Glomerular endothelial cell (primary cell): ENCODE data around the gene SETD3. TPM values are rescaled to one million over a fixed set of nuclear protein-coding genes. Genes with fewer than 3 reads are reported as not detected.

Source experiments
- DNase-seq: peaks from one replicate; pipeline ENCODE4 v3.0.0-alpha.2; 2011; ENCODE audit warnings: low read depth, low spot score; ENCODE audit errors: extremely low read depth
- total RNA-seq: library from RNA; depleted of rRNA; stranded (reverse); fragments of >200 nt; gene quantifications from 2 replicates; pipeline ENCODE4 v1.2.3, GENCODE V29; 2015

SETD3 gene
- total RNA-seq, 1 donor from 2014 or later, result 53.9 TPM

DNA sequence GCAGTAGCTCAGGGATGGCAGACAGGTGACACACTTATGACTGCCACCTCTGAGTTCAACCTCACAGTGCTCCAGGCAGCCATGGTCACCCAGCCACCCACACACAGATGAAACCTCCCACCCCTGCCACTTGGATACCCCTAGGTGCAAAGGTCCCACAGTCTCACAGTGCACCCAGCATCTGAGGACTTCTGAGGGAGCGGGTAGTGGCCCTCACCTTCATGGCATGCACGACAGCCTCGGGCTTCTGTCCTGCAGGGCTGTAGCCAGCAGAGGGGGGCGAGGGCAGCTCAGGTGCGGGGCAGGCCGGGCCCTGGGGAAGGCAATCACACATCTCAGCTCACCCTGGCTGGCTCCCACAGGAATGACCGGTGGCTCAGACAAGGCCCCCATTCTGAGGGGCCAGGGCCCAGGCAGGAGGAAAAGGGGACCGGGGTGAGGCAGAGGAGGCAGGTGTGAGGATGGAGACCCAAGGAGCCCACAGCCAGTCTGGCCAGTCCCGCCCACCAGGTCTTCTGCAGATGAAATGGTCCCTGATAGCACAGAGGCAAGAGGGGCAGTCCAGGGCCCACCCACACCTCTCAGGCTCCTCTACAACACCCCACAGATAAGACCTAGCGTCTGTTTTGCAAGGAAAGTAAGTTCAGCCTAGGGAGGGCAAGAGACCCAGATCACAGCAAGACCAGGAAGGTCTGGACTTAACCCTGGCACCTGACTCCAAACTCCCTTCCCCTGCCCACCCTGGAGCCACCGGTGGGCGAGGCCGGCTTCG is 36.4 kb upstream of the SETD3 start:
- no peak for DNase-seq

DNA sequence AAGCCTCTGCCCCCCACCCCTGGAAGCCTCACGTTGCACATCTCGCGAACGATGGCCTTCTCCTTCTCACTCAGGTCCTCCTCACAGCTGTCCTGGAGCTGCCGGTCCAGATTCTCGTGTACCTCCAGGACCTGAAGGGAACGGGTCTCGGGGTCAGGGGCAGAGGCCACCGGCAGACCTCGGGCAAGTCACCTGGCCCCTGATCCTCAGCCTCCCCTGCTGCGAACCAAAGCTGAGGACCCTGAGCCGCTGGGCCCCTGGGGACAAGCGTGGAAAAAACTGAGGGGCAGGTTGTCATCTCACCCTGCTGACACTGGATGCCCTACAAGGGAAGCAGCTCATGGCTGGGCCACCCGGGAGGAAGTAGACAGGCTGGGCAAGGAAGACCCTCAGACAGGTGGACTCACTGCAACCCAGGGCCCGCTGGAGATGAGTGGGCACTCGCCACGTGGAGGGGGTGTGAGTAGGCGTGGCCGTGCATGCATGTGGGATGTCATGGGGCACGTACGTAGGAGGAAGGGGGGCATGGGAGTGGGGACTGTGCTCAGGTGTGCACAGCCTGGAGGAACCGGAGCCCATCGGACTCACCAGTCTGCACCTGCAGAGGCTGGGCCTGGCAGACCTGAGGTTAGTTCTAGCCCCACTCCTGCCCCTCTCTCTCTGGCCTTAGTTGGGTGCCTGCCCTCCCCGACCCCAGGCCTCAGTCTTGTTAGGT is 35.7 kb upstream of the SETD3 start:
- no peak for DNase-seq

DNA sequence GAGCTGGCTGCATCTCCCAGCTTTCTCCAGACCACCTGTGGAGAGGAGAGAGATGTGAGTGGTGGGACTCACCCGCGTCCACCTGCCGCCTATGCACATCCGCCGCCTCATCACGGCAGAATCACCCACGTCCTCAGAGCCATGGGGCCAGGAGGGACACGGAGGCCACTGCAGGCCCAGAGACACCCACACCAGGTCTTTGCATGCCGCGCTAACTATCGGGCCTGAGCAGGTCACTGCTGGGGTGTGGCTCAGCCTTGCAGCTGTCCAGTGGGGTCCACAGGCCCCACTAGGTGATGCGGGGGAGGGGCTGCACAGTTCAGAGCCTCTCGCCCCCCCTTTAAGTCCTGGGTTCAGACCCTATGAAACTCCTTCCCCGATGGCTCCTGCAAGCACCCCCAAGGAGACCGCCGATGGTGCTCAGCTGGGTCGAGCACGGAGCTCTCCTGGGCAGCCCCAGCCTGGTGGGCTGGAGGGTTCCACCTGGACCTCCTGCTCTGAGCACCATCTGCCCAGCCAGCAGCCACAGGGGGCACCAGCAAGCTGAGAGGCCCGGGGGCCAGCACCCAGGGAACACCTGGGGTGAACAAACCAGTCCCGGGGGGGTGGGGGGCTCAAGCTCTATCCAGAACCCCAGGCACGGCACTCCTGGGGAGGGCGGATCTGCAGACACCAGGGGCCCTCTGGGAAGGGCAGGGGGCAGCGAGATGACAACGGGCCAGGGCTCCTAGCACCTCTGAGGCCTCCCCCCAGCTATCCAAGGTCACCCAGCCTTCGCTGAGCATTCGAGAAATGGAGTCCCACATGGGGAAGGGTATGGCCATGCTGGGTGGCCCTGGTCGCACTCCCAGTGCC is 34.9 kb upstream of the SETD3 start:
- no peak for DNase-seq

DNA sequence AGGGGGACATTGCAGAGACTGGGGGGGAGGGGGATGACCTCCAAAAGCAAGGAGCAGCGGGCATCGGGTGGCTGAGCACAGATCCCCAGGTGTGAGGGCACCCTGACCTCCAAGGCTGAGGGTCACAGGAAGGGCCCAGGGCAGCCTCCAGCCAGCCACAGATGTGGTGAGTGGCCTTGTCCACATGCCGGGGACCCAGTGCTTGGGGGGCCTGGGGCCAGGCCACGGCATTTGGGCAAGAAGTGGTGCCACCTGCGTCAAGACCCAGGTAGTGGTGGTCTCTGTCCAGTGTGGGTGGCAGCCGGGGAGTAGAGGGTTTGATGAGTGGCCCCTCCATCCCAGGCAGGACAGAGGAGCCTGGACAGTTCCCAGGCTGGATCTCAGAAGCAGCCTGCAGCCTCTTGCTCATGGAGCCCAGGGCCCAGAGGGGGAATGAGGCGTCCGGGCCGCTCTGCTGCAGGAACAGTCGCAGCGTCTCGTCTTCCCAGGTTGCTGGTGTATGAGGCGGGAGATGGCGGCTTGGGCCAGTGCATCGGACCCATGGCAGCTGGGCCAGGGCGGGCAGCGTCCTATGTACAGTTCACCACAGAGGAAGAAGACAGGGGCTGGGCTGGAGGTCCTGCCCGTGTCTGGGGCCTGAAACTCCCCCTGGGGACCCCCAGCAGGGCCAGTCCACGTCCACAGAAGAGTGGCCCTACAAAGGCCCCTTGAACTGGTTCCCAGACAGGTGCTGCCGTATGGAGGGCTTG is 34.1 kb upstream of the SETD3 start:
- no peak for DNase-seq

DNA sequence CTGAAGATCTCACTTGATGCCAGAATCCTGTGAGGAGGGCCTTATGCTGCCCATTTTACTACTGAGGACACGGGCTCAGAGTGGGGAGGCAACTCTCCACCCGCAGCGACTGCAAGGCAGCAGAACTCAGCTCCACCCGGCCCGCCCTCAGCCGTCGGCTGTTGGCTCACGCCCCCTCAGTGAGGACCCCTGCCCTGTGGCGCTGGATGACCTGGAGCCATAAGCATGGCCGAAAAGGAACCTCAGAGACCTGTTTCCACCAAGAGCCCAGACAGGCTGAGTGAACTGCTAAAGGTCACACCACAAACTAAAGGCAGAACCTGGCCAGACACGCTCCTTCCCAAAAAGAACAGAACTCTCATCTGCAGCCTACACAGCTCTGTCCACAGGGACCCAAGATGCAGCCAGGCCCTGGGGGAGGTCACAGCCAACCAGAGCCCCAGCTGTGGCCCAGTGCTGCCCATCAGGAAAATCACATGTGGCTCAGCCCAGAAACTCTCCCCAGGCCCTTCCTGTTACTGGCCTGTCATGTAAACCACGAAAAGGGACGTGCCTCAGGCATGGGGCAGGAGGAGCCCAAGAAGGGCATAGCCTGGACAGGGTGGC is 33.4 kb upstream of the SETD3 start:
- DNase-seq, result no peak

DNA sequence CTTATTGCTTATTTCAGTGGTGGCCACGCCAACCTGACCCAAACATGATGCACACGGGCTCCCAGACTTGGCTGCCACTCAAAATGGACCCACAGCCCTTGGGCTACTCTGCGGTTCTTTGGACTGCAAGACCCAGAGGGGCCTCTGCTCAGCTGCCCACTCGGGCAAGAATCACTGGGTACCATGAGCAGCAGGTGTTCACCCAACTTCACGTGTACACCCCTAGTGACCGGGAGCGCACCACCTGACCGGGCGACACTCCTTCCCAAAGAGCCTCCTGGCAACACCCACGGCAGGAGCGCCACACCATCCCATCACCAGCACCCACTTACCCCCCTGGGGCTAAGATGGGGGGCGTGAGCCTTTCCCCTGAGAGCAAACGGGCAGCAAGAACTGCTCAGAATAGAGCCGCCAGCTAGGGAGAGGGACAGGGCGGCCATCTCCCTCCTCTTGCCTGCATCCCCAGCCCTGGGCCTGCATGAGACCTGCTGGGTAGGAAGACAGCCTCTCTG is 32.6 kb upstream of the SETD3 start:
- DNase-seq, result no peak

DNA sequence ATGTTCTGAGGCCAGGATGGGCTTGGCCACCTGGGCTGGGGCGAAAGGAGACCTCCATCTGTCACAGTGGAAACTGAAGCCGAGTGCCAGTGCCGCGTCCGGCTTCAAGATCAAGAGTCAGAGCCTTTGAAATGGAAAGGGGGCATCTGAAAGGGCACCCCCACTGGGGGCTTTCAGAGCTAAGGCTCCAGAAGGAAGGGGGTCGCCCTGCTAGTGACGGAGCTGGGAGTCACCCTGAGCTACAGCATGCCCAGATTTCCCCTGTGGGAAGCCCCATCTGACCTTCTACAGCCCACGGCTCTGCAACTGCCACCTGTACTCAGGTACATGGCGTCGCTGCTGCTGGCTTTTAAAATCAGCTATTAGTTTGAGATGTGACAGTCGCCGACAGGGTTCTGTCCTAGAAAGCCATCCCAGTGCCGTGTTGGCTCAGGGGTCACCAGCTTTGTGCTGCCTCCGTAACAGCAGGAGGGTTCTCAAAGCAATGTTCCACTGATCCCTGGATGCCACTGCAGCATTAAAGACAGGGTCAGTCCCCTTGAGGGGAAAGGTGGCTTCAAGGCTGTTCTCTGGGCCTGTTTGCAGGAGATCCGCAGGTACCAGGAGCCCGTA is 32.0 kb upstream of the SETD3 start:
- no peak for DNase-seq

DNA sequence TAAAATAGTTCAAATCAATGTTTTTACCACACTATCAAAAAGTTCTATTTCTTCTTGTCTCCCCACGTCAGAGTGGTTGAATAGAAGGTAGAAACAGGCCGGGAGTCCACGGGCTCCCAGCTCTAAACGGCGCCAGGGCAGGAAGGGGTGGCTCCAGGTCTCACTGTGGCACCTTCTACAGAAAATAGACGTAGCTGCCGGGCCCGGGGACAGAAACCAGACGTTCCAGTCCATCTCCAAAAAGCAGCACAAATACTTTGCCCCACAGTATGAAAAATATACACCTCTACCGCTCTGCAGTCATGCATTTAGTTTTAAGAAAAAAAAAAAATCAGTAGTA is 31.4 kb upstream of the SETD3 start:
- no peak for DNase-seq

DNA sequence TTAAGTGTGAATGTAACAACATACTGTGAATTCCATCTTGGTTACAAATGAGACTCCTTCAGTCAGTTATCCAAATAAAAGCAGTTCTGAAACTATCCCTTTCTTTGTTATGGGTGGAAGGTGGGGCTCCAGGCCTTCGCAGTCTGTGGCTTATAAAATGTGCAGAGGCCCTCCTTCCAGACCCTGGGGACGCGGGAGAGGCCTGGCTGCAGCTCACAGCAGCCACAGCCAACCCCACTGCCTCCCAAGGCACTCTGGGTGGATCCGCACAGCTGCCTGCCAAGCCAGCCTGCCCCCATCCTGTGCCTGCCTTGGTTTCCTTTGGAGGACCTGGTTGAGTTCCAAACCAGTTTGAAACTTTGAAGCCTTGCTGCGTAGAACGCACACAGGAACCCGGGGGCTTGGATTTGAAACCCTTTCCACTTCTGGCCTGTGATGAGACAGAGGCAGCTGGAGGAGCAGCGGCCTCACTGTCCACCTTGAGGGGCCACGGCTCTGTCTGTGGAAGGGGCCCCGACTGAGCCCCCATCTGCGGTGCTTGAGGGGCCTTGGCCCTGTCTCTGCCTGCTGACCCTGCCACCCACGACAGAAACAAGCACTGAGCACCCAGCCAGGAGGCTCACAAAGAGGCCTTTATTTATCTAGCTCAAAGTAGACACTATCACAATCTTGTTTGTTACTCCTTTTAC is 30.9 kb upstream of the SETD3 start:
- DNase-seq, result no peak

DNA sequence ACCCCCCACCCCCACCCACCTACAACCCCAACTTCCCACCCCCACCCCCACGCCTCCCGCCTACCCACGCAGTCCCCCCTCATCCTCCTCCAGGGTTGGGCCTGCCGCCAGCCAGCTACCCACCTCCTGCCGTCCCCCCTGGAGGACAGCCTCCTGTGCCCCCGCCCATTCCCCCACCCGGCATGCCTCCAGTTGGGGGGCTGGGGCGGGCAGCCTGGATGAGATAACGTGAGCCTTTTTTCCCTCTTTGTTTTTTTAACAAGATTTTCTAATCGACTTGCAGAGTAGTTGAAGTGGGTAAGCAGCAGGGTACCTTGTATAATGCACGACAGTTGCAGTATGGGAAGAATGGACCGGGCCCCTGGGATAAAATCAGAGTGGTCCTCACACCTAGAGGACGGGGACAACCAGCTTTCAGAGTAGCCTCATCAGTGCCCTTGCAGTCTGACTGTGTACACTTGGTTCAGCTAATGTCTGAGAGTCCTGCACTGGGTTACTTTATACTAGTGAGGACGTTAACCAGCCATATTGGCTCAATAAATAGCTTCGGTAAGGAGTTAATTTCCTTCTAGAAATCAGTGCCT is 30.0 kb upstream of the SETD3 start:
- no peak for DNase-seq

DNA sequence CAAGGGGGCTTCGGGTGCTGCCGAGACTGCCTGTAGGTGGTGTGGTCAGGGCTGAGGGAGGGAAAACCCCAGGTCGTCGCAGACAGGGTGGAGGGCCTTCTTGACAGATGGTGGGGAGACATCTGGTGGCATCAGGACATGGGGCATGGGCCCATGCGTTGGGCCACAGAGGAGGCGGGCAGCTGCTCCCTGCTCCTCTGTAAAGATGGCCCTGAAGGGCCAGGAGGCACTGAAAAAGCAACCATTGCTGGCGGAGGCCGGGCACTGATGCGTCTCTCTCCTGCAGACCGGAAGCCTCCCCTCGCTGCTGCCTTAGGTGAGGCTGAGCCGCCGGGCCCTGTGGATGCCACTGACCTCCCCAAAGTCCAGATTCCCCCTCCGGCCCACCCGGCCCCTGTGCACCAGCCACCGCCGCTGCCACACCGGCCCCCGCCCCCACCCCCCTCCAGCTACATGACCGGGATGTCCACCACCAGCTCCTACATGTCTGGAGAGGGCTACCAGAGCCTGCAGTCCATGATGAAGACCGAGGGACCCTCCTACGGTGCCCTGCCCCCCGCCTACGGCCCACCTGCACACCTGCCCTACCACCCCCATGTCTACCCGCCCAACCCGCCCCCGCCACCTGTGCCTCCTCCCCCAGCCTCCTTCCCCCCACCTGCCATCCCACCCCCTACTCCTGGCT is 29.4 kb upstream of the SETD3 start:
- DNase-seq, result no peak

DNA sequence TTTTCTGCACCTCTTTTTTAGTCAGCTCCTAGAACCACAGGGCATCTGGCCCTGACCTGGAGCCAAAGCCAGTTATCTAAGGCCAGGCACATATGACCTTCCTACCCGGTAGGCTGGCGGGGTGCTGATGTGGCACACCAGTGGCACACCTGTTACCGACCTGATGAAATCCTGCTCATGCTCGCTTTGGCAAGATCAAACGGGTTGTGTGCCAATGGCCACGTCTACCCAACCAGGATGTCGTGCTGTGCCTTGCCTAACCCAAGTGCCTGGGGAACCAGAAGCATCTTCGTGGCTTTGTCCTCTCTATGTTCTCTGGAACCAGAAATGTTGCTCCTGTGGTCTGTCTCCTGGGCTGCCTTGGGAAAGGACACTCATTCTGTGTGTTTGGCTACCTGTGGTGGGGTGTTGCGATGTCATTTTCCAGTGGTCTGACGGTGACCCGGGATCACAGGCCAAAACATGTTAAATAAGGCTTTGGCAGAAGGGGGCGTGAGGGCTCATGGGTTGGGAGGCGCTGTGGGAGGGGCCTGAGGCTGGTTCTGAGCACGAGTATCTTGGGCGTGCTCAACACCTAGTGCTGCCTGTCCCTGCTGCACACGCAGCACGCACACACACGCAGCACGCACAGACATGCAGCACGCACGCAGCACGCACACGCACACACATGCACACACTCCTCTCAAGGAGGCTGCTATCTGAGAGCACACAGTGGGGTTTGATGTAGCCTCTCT is 28.4 kb upstream of the SETD3 start:
- no peak for DNase-seq

DNA sequence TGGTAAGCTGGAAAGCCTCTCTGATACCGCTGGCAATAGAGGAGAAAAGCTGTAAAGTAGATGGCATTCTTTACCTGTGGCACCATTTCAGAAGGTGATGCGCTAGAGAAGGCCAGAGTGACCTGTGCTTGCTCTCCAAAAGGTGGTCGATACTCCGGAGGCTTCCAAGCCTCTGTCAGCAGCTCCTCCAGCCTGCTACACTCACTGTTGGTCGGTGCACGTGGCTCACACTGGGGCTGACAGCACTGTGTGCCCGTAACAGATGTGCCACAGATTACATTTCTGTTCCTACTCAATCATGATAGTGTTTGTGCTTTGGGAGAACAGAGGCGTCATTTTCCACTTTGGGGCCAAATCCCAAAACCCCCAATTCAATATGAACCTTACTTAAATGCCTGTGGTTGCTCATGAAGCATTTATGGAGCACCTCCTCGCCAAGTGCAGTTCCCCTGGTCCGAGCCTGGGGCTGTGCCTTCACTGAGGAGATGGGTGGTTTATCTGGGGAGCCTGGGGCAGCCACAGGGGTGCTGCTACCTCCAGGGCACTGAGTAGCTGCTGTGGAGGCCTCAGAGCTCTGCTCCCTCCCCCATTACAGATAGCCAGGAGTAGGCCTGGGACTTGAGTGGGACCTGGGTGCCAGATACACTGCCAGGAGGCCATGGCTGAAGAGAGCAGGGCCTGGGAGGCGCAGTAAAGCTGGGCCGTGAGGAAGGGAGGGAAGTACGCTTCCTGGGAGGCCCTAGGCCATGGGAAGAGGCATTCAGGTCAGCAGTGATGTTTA is 27.4 kb upstream of the SETD3 start:
- no peak for DNase-seq

DNA sequence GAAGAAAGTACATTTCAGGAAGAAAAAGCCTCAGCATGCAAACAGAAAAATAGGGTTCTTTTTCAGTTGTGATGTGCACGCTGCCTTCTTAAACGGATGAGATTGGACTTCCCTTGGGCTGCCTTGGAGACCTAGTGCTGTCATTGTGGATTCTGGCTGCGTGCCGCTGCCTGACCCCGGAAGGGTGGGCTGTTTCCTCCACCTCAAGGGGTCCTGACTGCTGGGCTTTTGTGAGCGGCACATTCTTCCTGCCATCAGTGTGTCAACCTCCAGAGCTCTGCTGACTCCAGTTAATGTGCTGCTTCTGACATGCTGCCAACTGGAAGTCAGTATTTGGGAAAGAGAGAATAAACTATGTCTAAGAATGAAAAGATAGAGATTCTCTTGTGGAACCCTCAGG is 25.6 kb upstream of the SETD3 start:
- DNase-seq, result no peak

DNA sequence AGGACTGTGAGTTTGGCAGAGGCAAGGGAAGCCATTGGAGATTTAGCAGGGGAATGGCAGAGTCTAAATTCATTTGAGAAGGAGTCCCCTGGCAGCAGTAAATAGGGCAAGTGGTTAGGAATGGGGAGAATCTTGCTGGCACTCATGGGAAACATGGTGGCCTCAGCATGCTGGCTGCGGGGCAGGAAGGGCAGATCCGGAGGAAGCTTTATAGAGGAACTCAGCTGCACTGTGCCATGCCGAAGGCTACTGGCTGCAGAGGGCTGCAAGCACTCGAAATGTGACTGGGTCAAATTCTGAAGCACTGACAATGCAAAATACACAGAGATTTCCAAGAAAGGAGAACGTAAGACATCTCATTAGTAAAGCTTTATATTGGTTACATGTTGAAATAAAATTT is 24.4 kb upstream of the SETD3 start:
- no peak for DNase-seq

DNA sequence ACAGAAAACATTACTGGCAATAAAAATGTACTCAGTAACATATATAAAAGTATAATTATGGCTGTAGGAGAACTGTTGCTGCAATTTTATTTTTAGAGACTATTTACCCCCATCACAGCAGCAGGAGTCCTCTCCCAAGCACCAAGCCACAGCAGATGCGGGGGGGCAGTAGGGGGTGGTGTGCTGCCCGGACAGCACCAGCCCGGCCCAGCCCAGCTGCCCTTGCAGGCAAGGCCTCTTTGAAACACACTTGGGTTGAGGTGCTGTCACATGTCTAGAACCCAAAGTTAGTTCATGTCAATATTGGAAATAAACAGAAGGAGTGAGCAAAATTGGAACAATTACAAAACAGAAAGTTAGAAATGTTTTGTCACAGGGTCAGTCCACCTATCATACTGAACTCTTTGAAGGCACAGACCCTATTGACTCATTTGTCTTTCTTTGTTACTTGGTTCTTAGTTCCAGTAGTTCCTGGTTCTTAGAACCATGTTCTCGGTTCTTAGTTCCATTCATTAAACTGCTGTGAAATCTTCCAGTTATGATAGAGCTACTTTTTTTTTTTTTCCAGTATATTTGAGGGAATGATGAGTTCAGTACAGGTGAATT is 23.3 kb upstream of the SETD3 start:
- DNase-seq, result no peak
